K562 (cell line): ENCODE data around the gene TTC16. TPM values are rescaled to one million over a fixed set of nuclear protein-coding genes. Genes with fewer than 3 reads are reported as not detected.
A peak's percentile ranks its signal among the peaks of the same experiment; 100 is the strongest.

ENCODE experiments used
- CBX1 ChIP-seq: sonication (generic); IDR thresholded peaks from 2 replicates; pipeline ENCODE4 v1.6.1; 2016; ENCODE audit warnings: antibody characterized with exemption, low read depth, mild to moderate bottlenecking
- FOXK1 ChIP-seq: sonication (generic); formaldehyde crosslinking; IDR thresholded peaks from 2 replicates; pipeline ENCODE4 v1.8.0; 2022; ENCODE audit warnings: missing genetic modification reagents, mild to moderate bottlenecking, borderline replicate concordance
- FOXP1 ChIP-seq: sonication (generic); formaldehyde crosslinking; IDR thresholded peaks from 2 replicates; pipeline ENCODE4 v1.8.0; 2022; ENCODE audit warnings: mild to moderate bottlenecking, missing genetic modification reagents
- GTF2E2 ChIP-seq: fragments of 200-800 bp; sonication (Bioruptor generic); IDR thresholded peaks from 2 replicates; pipeline ENCODE4 v1.6.1; 2016; ENCODE audit warnings: missing genetic modification characterization, missing compliant biosample characterization
- HNRNPLL ChIP-seq: fragments of 200-400 bp; formaldehyde crosslinking; IDR thresholded peaks from 2 replicates; pipeline ENCODE4 v1.6.1; 2017; ENCODE audit warnings: low read length, low read depth, mild to moderate bottlenecking; ENCODE audit not compliant: poor library complexity, severe bottlenecking
- JUND ChIP-seq, 2 experiments: IDR thresholded peaks; 2 replicates in 1 of 2; 3 replicates in 1 of 2; pipeline ENCODE4 v1.6.1; 2011; ENCODE audit warnings: borderline replicate concordance in 2 of 2, low read depth in 2 of 2, low read length in 2 of 2, improper control_type of control experiment in 1 of 2, missing biosample characterization in 1 of 2, missing genetic modification characterization in 1 of 2, missing genetic modification reagents in 1 of 2
- RBM17 ChIP-seq: fragments of 200-400 bp; formaldehyde crosslinking; IDR thresholded peaks from 2 replicates; pipeline ENCODE4 v1.6.1; 2017; ENCODE audit warnings: low read depth, mild to moderate bottlenecking, low read length, borderline replicate concordance
- TCF7 ChIP-seq: sonication (generic); IDR thresholded peaks from 2 replicates; pipeline ENCODE4 v1.6.1; 2016; ENCODE audit warnings: antibody characterized with exemption, borderline replicate concordance
- ZNF174 ChIP-seq: fragments of 250-450 bp; sonication (Bioruptor Pico); IDR thresholded peaks from 2 replicates; pipeline ENCODE4 v1.4.0; 2020; ENCODE audit warnings: mild to moderate bottlenecking
- ZNF263 ChIP-seq: sonication (generic); formaldehyde crosslinking; IDR thresholded peaks from 2 replicates; pipeline ENCODE4 v1.8.0; 2022; ENCODE audit warnings: mild to moderate bottlenecking, missing genetic modification reagents, borderline replicate concordance
- ZNF511 ChIP-seq: sonication (generic); formaldehyde crosslinking; IDR thresholded peaks from 2 replicates; pipeline ENCODE4 v1.8.0; 2022; ENCODE audit warnings: mild to moderate bottlenecking, missing genetic modification reagents
- polyA plus RNA-seq, 8 experiments: library from polyadenylated mRNA; depleted of rRNA in 4 of 8; stranded (reverse) in 5 of 8; unstranded in 3 of 8; fragments of >200 nt; fragmentation: Nextera tagmentation in 2 of 8; fragmentation: Illumina TruSeq in 1 of 8; extraction: Ambion mirVana in 2 of 8; extraction: Trizol in 1 of 8; gene quantifications; 2 replicates each; pipeline versions ENCODE4 v1.2.1 to v1.2.3, GENCODE V29; 2011 to 2014; ENCODE audit warnings: inconsistent platforms in 1 of 8, missing spikeins in 1 of 8
- total RNA-seq, 7 experiments: library from RNA; depleted of rRNA in 6 of 7; stranded (reverse); fragments of >200 nt in 6 of 7; fragmentation: Illumina TruSeq in 2 of 7; extraction: Trizol in 2 of 7; gene quantifications; 2 replicates each; pipeline versions ENCODE4 v1.2.1 to v1.2.3, GENCODE V29; 2011 to 2021; ENCODE audit warnings: low replicate concordance in 1 of 7
- TF ChIP-seq, protein P1 (sequence below): fragments of 450-650 bp; conservative IDR thresholded peaks from 2 replicates; pipeline ENCODE4 v1.6.1; 2016; ENCODE audit warnings: missing genetic modification characterization, low read depth, mild to moderate bottlenecking, missing compliant biosample characterization, moderate library complexity
- TF ChIP-seq, protein P2 (sequence below): fragments of 450-650 bp; formaldehyde crosslinking; IDR thresholded peaks from 2 replicates; pipeline ENCODE4 v1.4.0; 2020; ENCODE audit warnings: mild to moderate bottlenecking, moderate library complexity
- TF ChIP-seq, protein P3 (sequence below), 2 experiments: fragments of 450-650 bp; formaldehyde crosslinking in 1 of 2; IDR thresholded peaks; 2 replicates each; pipeline versions ENCODE4 v1.4.0 to v1.6.1; 2014 to 2020; ENCODE audit warnings: mild to moderate bottlenecking in 2 of 2, borderline replicate concordance in 1 of 2, low read depth in 1 of 2

TTC16 gene
- total and polyA plus RNA-seq, 9 of the 15 experiments (the other 6 are each of a cell fraction or from before 2014, with no cell fraction given), result 0.11 TPM; not detected in 8

- TF ChIP-seq TCF7 (no peak), ZNF263 (0 out of 2 replicates have a peak, but pooled peaks have one; percentile 30), ZNF511 (CRISPR knock-in tag) (peak; percentile 84; the same call in 1 of the 2 replicates), FOXP1 (0 out of 2 replicates have a peak, but pooled peaks have one; percentile 58), ZNF174 (no peak), JUND (IDR thresholded peaks at IDR 0.05; ENCODE audit: borderline replicate concordance, low read depth, low read length) (no peak), JUND (tag; IDR thresholded peaks at IDR 0.05; ENCODE audit: borderline replicate concordance, low read depth, low read length) (peak; percentile 38; the same call in 1 of the 3 replicates), FOXK1 (0 out of 2 replicates have a peak, but pooled peaks have one; percentile 18), RBM17 (no peak), GTF2E2 (tag) (no peak), HNRNPLL (no peak), CBX1 (no peak)
- TF ChIP-seq, protein P1, sequence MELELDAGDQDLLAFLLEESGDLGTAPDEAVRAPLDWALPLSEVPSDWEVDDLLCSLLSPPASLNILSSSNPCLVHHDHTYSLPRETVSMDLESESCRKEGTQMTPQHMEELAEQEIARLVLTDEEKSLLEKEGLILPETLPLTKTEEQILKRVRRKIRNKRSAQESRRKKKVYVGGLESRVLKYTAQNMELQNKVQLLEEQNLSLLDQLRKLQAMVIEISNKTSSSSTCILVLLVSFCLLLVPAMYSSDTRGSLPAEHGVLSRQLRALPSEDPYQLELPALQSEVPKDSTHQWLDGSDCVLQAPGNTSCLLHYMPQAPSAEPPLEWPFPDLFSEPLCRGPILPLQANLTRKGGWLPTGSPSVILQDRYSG, result 0 out of 2 replicates have a peak, but pooled peaks have one; percentile 46
- TF ChIP-seq, protein P2, sequence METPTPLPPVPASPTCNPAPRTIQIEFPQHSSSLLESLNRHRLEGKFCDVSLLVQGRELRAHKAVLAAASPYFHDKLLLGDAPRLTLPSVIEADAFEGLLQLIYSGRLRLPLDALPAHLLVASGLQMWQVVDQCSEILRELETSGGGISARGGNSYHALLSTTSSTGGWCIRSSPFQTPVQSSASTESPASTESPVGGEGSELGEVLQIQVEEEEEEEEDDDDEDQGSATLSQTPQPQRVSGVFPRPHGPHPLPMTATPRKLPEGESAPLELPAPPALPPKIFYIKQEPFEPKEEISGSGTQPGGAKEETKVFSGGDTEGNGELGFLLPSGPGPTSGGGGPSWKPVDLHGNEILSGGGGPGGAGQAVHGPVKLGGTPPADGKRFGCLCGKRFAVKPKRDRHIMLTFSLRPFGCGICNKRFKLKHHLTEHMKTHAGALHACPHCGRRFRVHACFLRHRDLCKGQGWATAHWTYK, result no peak
- TF ChIP-seq, protein P3, sequence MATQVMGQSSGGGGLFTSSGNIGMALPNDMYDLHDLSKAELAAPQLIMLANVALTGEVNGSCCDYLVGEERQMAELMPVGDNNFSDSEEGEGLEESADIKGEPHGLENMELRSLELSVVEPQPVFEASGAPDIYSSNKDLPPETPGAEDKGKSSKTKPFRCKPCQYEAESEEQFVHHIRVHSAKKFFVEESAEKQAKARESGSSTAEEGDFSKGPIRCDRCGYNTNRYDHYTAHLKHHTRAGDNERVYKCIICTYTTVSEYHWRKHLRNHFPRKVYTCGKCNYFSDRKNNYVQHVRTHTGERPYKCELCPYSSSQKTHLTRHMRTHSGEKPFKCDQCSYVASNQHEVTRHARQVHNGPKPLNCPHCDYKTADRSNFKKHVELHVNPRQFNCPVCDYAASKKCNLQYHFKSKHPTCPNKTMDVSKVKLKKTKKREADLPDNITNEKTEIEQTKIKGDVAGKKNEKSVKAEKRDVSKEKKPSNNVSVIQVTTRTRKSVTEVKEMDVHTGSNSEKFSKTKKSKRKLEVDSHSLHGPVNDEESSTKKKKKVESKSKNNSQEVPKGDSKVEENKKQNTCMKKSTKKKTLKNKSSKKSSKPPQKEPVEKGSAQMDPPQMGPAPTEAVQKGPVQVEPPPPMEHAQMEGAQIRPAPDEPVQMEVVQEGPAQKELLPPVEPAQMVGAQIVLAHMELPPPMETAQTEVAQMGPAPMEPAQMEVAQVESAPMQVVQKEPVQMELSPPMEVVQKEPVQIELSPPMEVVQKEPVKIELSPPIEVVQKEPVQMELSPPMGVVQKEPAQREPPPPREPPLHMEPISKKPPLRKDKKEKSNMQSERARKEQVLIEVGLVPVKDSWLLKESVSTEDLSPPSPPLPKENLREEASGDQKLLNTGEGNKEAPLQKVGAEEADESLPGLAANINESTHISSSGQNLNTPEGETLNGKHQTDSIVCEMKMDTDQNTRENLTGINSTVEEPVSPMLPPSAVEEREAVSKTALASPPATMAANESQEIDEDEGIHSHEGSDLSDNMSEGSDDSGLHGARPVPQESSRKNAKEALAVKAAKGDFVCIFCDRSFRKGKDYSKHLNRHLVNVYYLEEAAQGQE (IDR thresholded peaks at IDR 0.05; ENCODE audit: borderline replicate concordance), result peak; percentile 99
- TF ChIP-seq, protein P3 (CRISPR knock-in tag; IDR thresholded peaks at IDR 0.05; ENCODE audit: low read depth), result peak; percentile 97
Observed at GRCh38 chr9:127751269-127752054, 35.6 kb downstream of the TTC16 start (continued).
